Activated naive CD4-positive, alpha-beta T cell (primary cell): Measurements from ENCODE around the gene SAMD11.

Experiments
- DNase-seq, 4 experiments: peaks; one replicate each; lab custom pipeline; 2025; lab: John Stamatoyannopoulos, UW

Gene SAMD11

DNA sequence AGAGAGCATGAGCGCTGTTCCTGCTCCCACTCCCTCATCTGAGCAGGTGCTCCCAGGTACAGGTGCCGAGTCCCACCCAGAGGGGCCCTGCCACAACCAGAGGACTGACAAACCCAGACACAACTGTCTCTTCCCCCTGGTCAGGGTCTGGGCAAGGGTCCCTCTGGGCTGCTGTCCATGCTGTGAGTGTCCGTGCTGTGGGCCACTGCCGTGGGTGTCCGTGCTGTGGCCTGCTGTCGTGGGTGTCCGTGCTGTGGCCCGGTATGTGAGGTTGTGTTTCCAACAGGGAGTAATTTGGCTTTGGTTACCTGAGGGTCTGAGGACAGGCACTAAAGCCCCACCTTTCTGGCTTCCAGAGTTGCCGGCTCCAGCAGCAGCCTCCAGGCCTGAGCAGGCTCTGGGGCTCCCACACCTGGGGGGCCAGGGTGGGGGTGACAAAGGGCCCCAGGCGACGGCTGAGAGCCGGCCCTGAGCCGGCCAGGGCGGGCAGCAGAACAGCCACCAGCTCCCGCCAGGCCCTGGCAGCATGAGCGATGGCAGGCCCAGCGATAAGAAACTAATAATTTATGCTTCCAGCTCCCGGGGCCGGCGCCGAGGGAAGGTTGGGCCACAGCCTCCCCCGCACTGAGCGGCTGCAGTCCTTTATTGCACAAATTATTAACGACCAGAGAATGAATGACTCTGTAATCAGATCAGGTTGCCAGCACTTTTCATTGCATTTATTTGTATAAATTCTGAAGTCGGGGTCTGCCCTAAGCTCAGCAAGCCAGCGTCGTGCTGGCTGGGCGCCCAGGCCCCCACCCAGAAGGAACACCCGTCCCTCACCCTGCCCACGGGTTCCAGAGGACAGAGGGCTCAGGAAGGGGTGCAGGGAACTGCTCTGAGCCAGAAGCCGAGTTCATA is 7.3 kb upstream of the SAMD11 start:
- DNase-seq, result no peak

DNA sequence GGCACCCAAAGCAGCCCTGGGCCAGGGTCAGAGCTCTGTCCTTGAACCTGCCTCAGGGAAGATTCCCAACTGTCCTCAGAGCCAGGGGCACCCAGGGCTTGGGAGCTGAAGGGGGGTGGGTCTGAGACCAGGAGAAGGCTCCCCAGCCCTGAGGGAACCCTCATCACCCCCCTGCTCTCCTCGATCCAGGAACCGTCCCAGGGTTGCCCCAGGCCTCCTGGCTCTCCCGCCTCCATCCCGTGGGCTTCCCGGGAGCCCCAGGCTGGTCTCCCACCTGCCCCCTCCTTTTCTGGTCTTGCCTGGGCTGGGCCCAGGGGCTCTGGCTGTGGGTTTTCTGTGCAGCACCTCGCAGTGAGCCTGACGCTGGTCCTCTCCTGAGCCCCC is 6.7 kb upstream of the SAMD11 start:
- DNase-seq, result no peak

DNA sequence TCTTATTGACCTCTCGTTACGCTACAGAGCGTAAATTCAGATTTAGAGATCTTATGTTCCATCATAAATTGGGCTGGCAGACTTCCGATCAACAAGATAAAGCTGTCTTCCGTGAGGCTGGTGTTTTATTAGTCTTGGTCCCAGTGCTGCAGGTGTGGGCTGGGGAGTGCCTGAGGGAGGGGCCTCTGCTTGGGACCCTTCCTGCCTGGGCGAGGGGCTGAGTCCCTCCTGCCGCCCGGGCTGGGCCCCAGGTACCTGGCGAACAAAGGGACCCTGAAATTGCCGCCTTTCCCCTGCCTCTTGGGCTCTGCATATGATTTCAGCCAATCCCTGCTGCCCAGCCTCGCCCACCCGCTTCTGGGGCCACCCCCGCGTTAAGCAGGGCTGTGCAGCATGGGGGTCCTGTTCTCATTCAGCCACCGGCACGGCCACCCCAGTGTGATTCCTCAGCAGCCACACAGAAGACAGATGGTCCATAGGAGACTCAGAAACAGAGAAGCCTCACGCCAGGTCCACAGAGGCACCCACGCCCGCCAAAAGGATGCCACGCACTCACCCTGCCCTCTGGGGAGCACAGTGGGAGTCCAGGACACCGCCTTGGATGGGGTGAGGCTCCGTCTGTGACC is 6.1 kb upstream of the SAMD11 start:
- DNase-seq, result no peak

DNA sequence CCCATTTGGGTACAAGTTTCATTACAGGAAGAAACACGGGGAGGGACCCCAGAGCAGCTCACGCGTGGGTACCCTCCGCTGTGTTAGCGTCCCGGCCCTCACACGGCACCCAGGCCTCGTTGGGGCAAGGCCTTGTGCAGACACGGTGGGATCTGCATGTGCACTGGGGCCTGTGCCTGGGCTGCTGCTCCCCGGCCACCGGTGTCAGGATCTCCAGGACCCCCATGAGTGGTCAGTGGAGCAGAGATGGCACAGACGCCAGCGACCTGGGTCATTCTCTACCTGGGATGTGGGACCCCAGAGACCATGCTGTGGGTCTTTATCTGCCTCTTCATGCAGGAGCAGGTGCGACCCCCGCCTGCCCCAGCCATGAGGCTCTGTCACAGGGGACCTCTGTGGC is 5.4 kb upstream of the SAMD11 start:
- DNase-seq, result no peak

DNA sequence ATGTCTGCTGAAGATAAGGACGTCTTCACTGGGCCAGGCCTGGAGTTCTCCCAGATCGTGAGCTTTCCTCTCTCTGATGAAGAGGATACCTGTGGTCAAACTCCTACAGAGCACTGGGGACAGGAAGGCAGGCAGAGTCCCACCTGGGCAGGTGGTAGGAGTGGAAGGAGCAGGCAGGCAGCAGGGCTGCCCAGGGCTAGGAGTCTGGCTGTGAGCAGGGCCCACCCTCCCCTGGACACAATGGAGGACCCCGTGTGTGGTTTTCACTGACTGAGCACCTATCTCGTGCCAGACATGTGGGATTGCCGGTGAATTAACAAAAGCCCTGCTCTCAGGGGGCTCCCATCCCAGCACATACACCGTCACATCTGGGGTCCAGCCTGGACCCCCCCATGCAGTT is 4.9 kb upstream of the SAMD11 start:
- DNase-seq, result no peak

DNA sequence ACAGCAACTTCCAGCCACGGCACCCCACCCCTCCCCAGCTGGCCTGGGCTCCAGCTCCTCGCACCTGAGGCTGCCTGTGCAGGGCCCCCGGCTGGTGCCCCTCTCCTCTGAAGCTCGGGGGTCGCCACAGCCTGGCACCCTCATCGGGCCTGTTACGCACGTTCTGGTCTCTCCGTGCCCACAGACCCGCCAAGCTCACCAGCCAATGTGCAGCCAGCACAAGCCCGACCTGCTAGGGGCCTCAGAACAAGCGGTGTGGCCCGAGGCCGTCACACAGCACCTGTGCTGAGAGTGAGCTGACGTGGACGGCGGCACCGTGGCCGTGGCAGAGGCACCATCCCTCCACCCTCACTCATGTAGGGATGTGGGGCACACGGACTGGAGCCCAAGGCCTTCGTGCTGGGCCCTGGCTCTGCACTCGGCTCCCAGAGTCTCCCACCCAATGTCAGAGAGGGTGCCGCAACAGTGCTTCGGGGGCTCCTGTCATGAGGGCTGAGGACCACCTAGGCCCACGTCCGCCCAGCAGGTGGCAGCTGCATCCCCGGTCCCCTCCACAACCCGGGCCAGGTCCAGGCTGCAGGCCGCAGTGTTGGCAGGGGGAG is 4.4 kb upstream of the SAMD11 start:
- no peak for DNase-seq

DNA sequence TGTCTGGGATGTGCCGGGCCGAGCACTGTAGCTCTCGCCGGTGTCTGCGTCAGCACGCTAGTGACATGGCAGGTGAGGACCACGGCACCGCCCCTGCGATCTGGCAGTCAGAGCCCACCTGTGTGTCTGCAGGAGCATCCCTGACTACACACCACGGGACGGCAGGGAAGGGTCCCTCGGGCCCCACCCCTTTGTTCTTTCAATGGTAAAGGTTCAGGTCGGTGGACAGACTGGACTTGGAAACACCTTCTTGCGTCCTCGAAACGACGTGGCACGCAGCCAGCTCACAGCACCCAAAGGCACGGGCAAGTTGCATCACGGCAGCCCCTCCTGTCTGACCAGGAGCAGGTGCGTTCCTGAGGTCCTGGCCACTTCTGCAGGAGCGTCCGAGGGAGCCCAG is 3.7 kb upstream of the SAMD11 start:
- DNase-seq, result no peak

DNA sequence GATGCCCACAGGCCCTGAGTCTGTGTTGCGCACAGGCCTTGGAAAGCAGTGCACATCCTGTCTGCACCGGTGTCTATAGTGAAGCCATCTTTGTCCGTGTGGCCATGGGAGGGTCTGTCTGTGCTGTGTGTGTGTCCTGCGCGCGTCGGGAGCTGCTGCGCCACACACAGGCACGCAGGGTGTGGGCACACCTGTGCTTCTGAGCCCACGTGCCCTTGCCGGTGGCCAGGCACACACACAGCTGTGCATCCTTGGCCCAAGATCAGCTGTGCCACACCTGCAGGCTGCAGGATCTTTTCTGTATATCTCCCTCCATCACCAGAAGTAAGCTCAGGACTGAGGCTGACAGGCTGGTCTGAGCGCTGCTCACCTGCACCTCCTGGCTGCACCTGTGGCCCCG is 3.2 kb upstream of the SAMD11 start:
- no peak for DNase-seq

DNA sequence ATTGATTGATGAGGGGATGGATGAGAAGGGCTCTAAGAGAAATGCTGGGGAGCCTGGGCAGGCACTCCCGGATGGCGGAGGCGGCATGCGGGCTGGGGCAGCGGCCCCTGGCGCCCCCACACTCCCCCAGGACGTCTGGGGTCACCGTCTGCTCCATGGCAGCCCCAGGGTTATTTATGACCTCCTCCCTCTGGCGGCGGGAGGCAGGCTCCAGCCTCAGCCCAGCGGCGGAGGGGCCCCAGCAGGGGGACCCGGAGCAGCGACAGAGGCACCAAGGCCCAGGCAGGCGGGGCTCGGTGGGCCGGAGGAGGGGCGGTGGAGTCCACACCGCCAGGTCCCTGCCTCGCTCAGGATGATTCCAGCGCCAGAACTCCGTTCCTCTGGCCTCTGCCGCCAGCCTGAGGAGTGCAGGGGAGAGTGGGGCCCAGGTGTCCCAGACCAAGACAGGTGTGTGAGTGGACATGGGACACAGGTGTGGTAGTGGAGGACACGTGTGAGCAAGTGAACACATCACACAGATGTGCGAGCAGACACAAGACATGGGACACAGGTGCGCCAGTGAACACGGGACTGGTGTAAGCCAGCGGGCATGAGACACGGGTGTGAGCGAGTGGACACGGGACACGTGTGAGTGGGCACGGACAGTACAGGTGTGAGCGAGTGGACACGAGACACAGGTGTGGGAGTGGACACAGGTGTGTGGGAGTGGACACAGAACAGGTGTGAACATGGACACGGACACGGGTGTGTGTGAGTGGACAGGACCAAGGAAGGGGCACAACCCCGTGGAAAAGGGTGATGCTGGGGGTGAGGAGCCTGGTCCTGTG is 2.5 kb upstream of the SAMD11 start:
- DNase-seq, result peak in 1 of 4 experiments; percentile 20

DNA sequence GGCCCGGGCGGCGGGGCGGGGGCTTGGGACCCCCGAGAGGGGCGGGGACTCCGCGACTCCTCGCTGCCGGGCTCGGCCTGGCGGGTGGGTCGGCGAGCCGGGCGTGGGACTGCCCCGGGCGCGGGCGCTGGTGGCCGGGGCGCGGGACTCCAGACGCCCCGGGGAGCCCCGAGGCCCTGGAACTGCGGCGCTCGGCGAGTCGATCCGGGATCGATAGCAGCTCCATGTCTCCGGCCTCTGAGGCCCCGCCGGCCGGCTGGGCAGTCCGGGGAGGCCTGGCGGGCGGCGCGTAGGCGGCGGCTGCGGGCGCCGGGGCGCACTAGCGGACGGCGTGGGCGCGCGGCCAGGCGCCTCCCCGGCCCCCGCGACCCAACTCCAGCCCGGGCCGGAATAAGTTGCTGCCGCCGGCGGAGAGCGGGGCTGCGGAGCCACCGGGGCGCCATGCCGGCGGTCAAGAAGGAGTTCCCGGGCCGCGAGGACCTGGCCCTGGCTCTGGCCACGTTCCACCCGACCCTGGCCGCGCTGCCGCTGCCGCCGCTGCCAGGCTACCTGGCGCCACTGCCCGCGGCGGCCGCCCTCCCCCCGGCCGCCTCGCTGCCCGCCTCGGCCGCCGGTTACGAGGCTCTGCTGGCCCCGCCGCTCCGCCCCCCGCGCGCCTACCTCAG is 400 bp downstream of the SAMD11 start:
- no peak for DNase-seq

DNA sequence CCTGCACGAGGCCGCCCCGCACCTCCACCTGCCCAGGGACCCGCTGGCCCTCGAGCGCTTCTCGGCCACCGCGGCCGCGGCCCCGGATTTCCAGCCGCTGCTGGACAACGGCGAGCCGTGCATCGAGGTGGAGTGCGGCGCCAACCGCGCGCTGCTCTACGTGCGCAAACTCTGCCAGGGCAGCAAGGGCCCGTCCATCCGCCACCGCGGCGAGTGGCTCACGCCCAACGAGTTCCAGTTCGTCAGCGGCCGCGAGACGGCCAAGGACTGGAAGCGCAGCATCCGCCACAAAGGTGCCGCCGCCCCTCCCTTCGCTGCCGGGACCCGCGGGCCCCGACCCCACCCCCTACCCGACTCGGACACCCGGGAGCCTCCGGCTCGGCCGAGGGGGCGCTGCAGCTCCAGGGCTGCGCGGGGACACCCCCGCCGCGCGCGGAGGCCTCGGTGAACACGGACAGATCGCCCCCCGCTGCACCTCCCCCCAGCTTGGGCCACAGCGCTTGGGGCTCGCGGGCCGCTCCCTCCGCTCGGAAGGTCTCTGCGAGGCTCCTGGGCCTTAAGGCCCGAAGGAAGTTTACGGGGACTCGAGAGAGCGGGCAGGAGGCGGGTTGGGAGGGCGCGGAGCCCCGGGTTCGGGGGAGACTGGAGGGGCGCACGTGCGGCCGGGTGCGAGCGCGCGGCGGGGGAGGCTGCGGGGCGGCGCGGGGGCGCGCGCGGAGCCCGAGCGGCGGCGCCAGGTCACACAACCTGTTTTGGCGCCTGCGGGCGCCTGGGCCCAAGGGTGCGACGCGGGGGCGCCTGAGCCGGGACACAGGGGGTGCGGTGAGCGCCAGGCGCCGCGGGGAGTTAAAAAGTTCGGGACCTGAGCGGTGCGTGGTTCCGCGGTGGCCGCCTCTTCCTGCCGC is 1.2 kb downstream of the SAMD11 start:
- DNase-seq, result no peak

DNA sequence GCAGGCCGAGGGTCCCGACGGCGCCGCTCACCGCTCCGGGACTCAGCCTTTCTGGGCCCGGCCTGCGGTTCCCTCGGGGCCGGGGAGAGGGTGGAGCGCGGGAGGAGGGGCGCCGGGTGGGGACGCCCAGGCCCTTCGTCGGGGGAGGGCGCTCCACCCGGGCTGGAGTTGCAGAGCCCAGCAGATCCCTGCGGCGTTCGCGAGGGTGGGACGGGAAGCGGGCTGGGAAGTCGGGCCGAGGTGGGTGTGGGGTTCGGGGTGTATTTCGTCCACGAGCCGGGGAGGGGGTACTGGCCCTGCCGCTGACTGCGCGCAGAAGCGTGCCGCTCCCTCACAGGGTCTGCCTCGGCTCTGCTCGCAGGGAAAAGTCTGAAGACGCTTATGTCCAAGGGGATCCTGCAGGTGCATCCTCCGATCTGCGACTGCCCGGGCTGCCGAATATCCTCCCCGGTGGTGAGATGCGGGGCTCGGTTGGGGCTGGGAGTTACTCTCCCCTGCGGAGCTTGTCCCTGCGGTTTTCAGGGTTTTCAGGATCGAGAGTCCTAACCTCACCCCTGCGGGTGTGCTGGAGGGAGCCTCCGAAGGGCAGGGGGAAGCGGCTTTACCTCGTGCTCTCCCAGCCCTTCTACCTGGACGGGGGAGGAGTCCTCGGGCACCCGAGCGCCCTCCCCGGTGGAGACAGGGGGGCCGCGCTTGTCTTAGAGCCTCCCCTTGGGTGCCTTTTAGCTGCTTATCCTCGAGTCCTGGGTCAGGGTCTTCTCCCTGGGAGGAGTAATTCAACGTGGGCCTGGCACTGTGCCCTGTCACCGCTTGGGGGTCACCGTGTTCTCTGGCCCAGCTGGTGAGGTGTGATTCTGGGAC is 2.1 kb downstream of the SAMD11 start:
- DNase-seq, result no peak

DNA sequence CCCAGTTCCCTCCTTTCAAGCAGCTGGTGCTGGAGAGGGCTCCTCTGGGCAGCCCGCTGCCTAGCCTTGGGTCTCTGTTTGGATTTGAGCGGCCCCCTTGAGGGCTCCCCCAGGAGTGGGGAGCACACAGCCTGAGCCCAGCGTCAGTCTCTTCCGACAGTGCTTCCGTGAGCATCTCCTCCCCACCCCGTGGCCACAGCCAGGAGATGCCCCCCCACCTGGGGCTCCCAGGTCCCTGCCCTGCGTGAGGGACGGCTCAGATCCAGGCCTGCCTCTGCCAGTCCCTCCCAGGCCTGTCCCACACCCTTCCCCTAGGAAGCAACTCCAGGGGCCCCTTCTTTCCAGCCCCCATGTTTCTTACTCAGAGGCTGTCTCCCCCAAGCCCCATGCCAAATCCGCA is 3.5 kb downstream of the SAMD11 start:
- DNase-seq, result no peak

DNA sequence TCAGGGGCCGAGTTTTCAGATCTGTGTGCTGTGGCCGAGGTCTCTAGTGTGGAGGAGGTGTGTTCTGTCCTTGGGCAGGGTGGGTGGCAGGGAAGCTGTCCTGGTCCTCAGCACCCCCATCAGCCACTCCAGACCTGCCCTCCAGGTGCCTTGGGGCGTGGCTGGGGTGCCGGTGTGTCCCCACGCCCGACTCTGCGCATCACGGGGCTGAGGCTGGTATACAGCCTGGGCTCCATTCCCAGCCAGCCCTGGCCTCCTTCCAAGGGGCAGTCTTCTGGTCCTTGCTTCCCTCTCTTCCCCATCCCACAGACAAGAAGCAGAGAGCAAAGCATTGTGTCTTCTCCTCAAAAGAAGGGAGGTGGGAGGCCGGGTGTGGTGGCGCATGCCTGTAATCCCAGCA is 4.0 kb downstream of the SAMD11 start:
- DNase-seq, result no peak

DNA sequence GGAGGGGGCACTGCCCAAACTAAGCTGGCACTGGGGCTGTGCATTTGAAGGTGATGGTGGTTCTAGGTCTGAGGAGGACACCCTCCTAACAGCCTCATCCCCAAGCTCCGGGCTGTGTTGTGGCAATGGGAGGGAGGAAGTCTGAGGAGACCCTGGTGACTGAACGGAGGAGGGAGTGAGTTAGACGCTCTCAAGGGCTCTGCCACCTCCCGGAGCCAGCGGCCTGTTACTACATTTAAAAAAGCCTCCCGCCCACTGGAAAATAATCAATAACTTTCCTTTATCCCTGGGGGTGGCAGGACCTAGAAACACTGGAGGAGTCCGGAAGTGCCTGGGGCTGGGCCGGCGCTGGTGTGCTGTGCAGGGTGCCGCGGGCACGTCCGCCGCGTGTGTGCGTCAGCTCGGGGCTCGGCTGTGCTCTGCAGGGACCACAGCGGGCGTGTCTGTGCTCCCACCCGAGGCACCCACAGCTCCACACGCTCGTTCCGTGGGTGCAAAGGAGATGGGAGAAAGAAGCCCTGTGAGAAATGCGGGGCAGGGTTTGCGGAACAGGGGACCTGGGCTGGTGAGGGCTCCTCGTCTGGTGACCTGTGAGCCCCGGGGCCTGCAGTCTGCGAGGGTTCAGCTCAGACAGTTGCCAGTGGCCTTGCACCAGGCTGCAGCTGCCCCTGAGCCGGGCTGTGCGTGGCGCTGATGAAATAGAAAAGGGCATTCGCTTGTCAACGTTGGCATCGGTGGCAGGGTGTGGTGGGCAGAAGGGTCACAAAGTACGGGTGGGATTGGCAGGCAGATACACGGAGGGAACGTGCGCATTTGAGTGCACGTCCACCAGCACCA is 5.3 kb downstream of the SAMD11 start:
- DNase-seq, result no peak

DNA sequence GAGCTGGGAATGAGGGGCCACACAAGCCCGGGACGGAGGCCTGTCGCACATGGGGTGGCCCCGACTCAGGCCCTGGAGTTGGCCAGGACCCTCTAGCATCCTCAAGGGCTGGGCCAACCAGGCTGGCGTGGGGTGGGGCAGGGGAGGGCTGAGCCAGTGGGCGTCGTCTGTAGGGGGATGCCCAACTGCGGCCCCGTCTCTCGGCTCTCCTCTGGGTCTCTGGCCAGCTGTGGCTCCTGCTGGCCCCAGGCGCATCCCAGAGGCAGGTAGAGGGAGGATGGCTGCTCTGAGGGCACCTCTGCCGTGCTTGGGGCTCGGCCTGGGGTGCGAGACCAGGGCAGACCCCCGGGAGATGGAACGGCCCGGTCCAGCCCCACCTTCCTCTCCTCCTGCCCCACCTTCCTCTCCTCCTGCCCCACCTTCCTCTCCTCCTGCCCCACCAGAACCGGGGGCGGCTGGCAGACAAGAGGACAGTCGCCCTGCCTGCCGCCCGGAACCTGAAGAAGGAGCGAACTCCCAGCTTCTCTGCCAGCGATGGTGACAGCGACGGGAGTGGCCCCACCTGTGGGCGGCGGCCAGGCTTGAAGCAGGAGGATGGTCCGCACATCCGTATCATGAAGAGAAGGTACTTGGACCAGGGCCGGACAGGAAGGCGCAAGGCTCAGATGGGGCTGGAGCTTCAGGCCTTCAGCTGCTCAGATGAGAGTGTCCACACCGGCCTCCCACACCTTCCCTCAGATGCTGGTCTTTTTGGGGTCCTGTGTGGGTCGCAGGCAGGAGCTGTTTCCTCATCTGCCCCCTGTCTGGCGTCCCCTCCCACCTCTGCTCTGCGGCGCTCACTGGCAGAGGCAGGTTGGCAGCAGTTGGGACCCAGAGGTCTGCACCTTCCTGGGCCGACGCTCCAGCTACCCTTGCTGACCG is 6.2 kb downstream of the SAMD11 start:
- DNase-seq, result no peak

DNA sequence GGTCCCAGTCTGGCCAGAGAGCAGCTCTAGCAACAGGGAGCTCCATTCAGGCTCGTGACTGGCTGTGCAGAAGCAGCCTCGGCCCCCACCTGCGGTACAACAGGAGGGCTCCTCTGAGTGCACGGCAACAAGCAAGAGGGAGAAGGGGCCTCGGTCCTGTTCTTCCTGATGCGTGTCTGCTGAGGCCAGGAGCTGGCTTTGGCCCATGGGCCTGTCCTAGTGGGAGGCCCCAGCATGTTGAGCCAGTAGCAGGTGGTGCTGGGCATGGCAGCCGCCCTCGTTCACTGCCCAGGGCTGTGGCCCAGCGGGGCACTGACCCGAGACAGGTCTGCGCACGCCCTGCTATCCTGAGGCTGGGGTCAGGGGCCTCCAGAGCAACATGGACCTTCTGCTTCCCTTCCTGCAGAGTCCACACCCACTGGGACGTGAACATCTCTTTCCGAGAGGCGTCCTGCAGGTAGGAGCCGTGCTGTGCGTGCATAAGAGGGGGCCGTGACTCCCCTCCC is 7.0 kb downstream of the SAMD11 start:
- no peak for DNase-seq
